ENCODE data around the gene CYSLTR1. TPM values are rescaled to one million over a fixed set of nuclear protein-coding genes. Genes with fewer than 3 reads are reported as not detected.

The CYSLTR1 gene
- total and polyA plus RNA-seq, 4 donors: 0.36 to 3.2 (median 0.52) TPM

DNA sequence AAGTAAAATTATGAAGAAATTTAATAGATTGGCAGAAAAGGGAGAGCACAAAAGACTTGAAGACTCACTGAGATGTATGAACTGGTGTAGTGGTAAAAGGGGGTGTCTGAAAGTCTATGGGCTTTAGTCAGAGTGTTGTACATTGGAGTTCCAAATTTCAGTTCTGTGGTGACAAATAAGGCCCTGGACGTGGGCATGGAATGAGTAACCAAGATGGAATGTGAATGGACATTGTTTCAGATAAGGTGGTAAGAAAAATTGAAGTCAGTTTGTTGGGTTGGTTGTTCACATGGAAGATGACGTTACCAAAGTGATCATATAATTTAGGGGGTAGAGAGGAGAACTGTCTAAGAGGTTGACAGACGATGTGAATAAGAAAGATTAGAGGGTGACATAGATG lies 13.9 kb downstream of the CYSLTR1 start:
- TF ChIP-seq HNF4A (conservative IDR thresholded peaks at IDR 0.05) (no peak), GABPA (IDR thresholded peaks at IDR 0.05 in 1 of 2, conservative IDR thresholded peaks at IDR 0.05 in 1 of 2) (no peak), TAF1 (conservative IDR thresholded peaks at IDR 0.05) (no peak), NR2F2 (IDR thresholded peaks at IDR 0.05) (no peak), HNF4G (IDR thresholded peaks at IDR 0.05) (no peak), FOXA2 (IDR thresholded peaks at IDR 0.05) (no peak), SP1 (IDR thresholded peaks at IDR 0.05) (no peak), RAD21 (IDR thresholded peaks at IDR 0.05) (no peak), JUND (IDR thresholded peaks at IDR 0.05) (no peak), EGR1 (IDR thresholded peaks at IDR 0.05; ENCODE audit: low read depth in 2 of 2) (no peak), FOXA1 (IDR thresholded peaks at IDR 0.05) (no peak), YY1 (IDR thresholded peaks at IDR 0.05) (no peak), RXRA (IDR thresholded peaks at IDR 0.05) (no peak)
- TF ChIP-seq, protein P1, sequence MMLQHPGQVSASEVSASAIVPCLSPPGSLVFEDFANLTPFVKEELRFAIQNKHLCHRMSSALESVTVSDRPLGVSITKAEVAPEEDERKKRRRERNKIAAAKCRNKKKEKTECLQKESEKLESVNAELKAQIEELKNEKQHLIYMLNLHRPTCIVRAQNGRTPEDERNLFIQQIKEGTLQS (IDR thresholded peaks at IDR 0.05): no peak
- TF ChIP-seq, protein P2, sequence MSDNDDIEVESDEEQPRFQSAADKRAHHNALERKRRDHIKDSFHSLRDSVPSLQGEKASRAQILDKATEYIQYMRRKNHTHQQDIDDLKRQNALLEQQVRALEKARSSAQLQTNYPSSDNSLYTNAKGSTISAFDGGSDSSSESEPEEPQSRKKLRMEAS (IDR thresholded peaks at IDR 0.05): no peak
- TF ChIP-seq, protein P3, sequence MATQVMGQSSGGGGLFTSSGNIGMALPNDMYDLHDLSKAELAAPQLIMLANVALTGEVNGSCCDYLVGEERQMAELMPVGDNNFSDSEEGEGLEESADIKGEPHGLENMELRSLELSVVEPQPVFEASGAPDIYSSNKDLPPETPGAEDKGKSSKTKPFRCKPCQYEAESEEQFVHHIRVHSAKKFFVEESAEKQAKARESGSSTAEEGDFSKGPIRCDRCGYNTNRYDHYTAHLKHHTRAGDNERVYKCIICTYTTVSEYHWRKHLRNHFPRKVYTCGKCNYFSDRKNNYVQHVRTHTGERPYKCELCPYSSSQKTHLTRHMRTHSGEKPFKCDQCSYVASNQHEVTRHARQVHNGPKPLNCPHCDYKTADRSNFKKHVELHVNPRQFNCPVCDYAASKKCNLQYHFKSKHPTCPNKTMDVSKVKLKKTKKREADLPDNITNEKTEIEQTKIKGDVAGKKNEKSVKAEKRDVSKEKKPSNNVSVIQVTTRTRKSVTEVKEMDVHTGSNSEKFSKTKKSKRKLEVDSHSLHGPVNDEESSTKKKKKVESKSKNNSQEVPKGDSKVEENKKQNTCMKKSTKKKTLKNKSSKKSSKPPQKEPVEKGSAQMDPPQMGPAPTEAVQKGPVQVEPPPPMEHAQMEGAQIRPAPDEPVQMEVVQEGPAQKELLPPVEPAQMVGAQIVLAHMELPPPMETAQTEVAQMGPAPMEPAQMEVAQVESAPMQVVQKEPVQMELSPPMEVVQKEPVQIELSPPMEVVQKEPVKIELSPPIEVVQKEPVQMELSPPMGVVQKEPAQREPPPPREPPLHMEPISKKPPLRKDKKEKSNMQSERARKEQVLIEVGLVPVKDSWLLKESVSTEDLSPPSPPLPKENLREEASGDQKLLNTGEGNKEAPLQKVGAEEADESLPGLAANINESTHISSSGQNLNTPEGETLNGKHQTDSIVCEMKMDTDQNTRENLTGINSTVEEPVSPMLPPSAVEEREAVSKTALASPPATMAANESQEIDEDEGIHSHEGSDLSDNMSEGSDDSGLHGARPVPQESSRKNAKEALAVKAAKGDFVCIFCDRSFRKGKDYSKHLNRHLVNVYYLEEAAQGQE (IDR thresholded peaks at IDR 0.05): no peak
- TF ChIP-seq, protein P4, sequence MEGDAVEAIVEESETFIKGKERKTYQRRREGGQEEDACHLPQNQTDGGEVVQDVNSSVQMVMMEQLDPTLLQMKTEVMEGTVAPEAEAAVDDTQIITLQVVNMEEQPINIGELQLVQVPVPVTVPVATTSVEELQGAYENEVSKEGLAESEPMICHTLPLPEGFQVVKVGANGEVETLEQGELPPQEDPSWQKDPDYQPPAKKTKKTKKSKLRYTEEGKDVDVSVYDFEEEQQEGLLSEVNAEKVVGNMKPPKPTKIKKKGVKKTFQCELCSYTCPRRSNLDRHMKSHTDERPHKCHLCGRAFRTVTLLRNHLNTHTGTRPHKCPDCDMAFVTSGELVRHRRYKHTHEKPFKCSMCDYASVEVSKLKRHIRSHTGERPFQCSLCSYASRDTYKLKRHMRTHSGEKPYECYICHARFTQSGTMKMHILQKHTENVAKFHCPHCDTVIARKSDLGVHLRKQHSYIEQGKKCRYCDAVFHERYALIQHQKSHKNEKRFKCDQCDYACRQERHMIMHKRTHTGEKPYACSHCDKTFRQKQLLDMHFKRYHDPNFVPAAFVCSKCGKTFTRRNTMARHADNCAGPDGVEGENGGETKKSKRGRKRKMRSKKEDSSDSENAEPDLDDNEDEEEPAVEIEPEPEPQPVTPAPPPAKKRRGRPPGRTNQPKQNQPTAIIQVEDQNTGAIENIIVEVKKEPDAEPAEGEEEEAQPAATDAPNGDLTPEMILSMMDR (IDR thresholded peaks at IDR 0.05; ENCODE audit: low read depth, low read length, missing input control): no peak
- TF ChIP-seq, protein P5, sequence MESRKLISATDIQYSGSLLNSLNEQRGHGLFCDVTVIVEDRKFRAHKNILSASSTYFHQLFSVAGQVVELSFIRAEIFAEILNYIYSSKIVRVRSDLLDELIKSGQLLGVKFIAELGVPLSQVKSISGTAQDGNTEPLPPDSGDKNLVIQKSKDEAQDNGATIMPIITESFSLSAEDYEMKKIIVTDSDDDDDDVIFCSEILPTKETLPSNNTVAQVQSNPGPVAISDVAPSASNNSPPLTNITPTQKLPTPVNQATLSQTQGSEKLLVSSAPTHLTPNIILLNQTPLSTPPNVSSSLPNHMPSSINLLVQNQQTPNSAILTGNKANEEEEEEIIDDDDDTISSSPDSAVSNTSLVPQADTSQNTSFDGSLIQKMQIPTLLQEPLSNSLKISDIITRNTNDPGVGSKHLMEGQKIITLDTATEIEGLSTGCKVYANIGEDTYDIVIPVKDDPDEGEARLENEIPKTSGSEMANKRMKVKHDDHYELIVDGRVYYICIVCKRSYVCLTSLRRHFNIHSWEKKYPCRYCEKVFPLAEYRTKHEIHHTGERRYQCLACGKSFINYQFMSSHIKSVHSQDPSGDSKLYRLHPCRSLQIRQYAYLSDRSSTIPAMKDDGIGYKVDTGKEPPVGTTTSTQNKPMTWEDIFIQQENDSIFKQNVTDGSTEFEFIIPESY (IDR thresholded peaks at IDR 0.05): no peak
- WGBS: 48% methylated on average over 3 of the region's 3 CpGs
- Histone ChIP-seq H3K27ac (ENCODE audit: low read depth in 1 of 2, low read length in 2 of 2) (no peak overlapping the region), H3K9me3 (ENCODE audit: control insufficient read depth in 4 of 4, low read length in 3 of 4) (no peaks in the 10 kb centered on the region), H3K36me3 (ENCODE audit: control insufficient read depth in 4 of 4, insufficient read depth in 3 of 4, low read depth in 1 of 4, low read length in 3 of 4) (no peaks in the 10 kb centered on the region), H3K27me3 (ENCODE audit: control insufficient read depth in 4 of 4, insufficient read depth in 4 of 4, low read length in 3 of 4) (no peaks in the 10 kb centered on the region), H3K4me3 (ENCODE audit: low read depth in 1 of 3, low read length in 3 of 3) (no peak overlapping the region), H3K9ac (ENCODE audit: low read depth in 1 of 2, low read length in 2 of 2) (no peak overlapping the region), H3K4me1 (ENCODE audit: control insufficient read depth in 4 of 4, insufficient read depth in 4 of 4, low read length in 3 of 4) (no peaks in the 10 kb centered on the region)
- DNase-seq (ENCODE audit: low spot score): no peak
